Small intestine (tissue), 7 donors: ENCODE data around the gene PAN3. TPM values are rescaled to one million over a fixed set of nuclear protein-coding genes. Genes with fewer than 3 reads are reported as not detected.

Experiments
- DNase-seq, 2 donors: peaks; one replicate each; pipeline versions ENCODE4 v3.0.0 to v3.0.0-alpha.2; 2013
- FAIRE-seq: peaks from 2 replicates; lab custom pipeline; 2012; peaks lifted over from hg19 to GRCh38; lab: Jason Lieb, UNC
- H3K27ac ChIP-seq, 3 donors: one replicate each; pipeline ENCODE4 v1.5.1; 2013; ENCODE audit warnings: low read length in 2 of 3, mild to moderate bottlenecking in 2 of 3, control low read depth in 1 of 3, inconsistent platforms in 1 of 3, low read depth in 1 of 3, moderate library complexity in 1 of 3
- H3K27me3 ChIP-seq, 3 donors: one replicate each; pipeline ENCODE4 v1.6.1; 2013; ENCODE audit warnings: low read length in 3 of 3, inconsistent platforms in 1 of 3; ENCODE audit not compliant: control insufficient read depth in 3 of 3, insufficient read depth in 3 of 3
- H3K36me3 ChIP-seq, 3 donors: one replicate each; pipeline ENCODE4 v1.6.1; 2013; ENCODE audit warnings: low read length in 3 of 3, inconsistent platforms in 1 of 3, low read depth in 1 of 3, mild to moderate bottlenecking in 1 of 3, moderate library complexity in 1 of 3; ENCODE audit not compliant: control insufficient read depth in 3 of 3, insufficient read depth in 2 of 3
- H3K4me1 ChIP-seq, 3 donors: one replicate each; pipeline ENCODE4 v1.6.1; 2013; ENCODE audit warnings: low read length in 2 of 3, inconsistent platforms in 1 of 3, low read depth in 1 of 3, mild to moderate bottlenecking in 1 of 3, moderate library complexity in 1 of 3; ENCODE audit not compliant: control insufficient read depth in 3 of 3, insufficient read depth in 2 of 3
- H3K4me3 ChIP-seq, 3 donors: one replicate each; pipeline ENCODE4 v1.5.1; 2013; ENCODE audit warnings: low read length in 3 of 3, control low read depth in 1 of 3, inconsistent platforms in 1 of 3, low read depth in 1 of 3, mild to moderate bottlenecking in 1 of 3, moderate library complexity in 1 of 3
- H3K9me3 ChIP-seq, 2 donors: one replicate each; pipeline ENCODE4 v1.6.1; 2013; ENCODE audit warnings: low read depth in 1 of 2, low read length in 1 of 2; ENCODE audit not compliant: control insufficient read depth in 2 of 2, insufficient read depth in 1 of 2
- WGBS, 3 donors: extraction: QIAGEN DNeasy Blood & Tissue Kit; methylation state at CpG; one replicate each; pipeline ENCODE4 v1.1.7; 2013; 5-methylcytosine and 5-hydroxymethylcytosine counted together
- polyA plus RNA-seq, 4 donors: library from polyadenylated mRNA; stranded (reverse) in 3 of 4; unstranded in 1 of 4; fragments of 200-250 nt in 3 of 4; fragments of 120-200 nt in 1 of 4; gene quantifications; one replicate each; pipeline versions ENCODE4 v1.2.1 to v1.2.3, GENCODE V29; 2013
- donor health status: healthy with polysubstance abuse.
- donor health status: control.
- donor health status: control.
- donor health status: Bipolar disorder and iron deficiency.
- donor health status: healthy.

PAN3 gene
- polyA plus RNA-seq, 4 donors, result 7.8 to 37.4 (median 10.6) TPM

DNA sequence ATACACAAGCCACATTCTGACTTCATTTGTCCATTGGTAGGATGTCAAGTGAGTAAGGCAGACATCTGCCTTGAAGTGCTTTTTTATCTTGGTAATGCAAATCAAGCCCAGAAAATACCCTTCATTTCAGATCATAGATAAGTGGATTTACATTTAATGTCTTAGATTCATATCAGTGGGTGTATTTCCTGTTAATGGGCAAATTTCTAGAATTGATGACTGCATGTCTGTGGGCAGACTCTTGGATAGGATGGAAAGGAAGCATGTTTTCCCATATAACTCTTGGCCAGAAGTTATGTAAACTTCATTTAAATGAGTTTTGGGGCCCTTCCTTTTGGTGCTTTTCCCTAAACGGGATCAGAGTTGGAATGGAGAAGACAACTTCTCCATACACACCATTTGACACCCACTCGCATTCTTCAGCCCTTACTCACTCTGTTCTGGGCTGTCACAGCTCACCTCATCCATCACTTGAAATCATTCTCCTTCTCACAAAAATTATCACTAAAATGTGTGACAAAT, 202.0 kb downstream of the PAN3 start:
- Histone ChIP-seq H3K4me3 (no peak overlapping the region), H3K4me1 (peaks cover 0 to 12% (median 0%) of the 10 kb centered on the region in 3 donors), H3K9me3 (no peaks in the 10 kb centered on the region), H3K27ac (no peak overlapping the region), H3K36me3 (no peaks in the 10 kb centered on the region), H3K27me3 (no peaks in the 10 kb centered on the region)
- no peak for FAIRE-seq
- 74 to 92% (median 84%) methylated on average over 2 of the region's 2 CpGs for WGBS, 3 donors
- DNase-seq, result no peak

- WGBS, 3 donors, result 55 to 74% (median 57%) methylated on average over 2 of the region's 2 CpGs
- FAIRE-seq (no peak), DNase-seq (peak; percentile 20 to 69)
- peak overlapping the region in 1 of 3 donors; percentile 41 for H3K27ac ChIP-seq
- no peak overlapping the region for H3K4me3 ChIP-seq
- H3K4me1 ChIP-seq, result peaks cover 0 to 12% (median 0%) of the 10 kb centered on the region in 3 donors
- H3K36me3 ChIP-seq, result no peaks in the 10 kb centered on the region
- no peaks in the 10 kb centered on the region for H3K27me3 ChIP-seq
- H3K9me3 ChIP-seq, result no peaks in the 10 kb centered on the region
Measured at GRCh38 chr13:28342251-28342650, 203.9 kb downstream of the PAN3 start.

- Histone ChIP-seq H3K27ac (no peak overlapping the region), H3K9me3 (no peaks in the 10 kb centered on the region), H3K4me3 (no peak overlapping the region), H3K27me3 (no peaks in the 10 kb centered on the region), H3K4me1 (peaks cover 0 to 7% (median 0%) of the 10 kb centered on the region in 3 donors), H3K36me3 (no peaks in the 10 kb centered on the region)
- no peak for DNase-seq
- WGBS, 3 donors, result 86 to 89% (median 89%) methylated on average over 3 of the region's 3 CpGs
- FAIRE-seq, result no peak
Measured at GRCh38 chr13:28344163-28344562, 205.8 kb downstream of the PAN3 start.

Other genes starting within 250 kb of the PAN3 start
- 10 to 100 TPM in 3 of 4 donors, 1 to 10 TPM in 1; 1.7 to 47.6 (median 31.3) TPM for gene PDX1, start 218.5 kb upstream of the PAN3 start, polyA plus RNA-seq
- 100 to 1,000 TPM in 1 of 4 donors, 10 to 100 TPM in 3; 66.2 to 187 (median 93.4) TPM for gene CDX2, start 169.2 kb upstream of the PAN3 start, polyA plus RNA-seq
- gene URAD, start 149.9 kb upstream of the PAN3 start, polyA plus RNA-seq, result 10 to 100 TPM; 12.5 to 59.8 (median 34.1) TPM
- gene FLT3, start 38.0 kb upstream of the PAN3 start, polyA plus RNA-seq, result under 1 TPM in 3 of 4 donors, not detected in 1; 0.19 to 0.83 (median 0.27) TPM